Measurements from ENCODE around the gene NAT14.

GRCh38 chr19:55477905-55478304, 7.1 kb upstream of the NAT14 start:
- no peak for TF ChIP-seq CTCF (IDR thresholded peaks at IDR 0.05 in 4 of 5, conservative IDR thresholded peaks at IDR 0.05 in 1 of 5)
- TF ChIP-seq POLR2A (IDR thresholded peaks at IDR 0.05) = no peak
